Right atrium auricular region (tissue), 2 donors: ENCODE data around the gene NSUN6. TPM values are rescaled to one million over a fixed set of nuclear protein-coding genes. Genes with fewer than 3 reads are reported as not detected.
"Not testable (repeated sequence)": the region's sequence is repeated elsewhere in the genome, so short reads cannot be mapped to it uniquely, and the experiment has no call there.

Experiments used
- DNase-seq: peaks from one replicate; pipeline ENCODE4 v3.0.0-alpha.2; 2019; ENCODE audit warnings: low spot score
- H3K27ac ChIP-seq, 2 donors: fragments of 200-600 bp; sonication (generic); 1 replicate in 1 of 2; 2 replicates in 1 of 2; pipeline ENCODE4 v1.5.1; 2016 to 2019
- H3K27me3 ChIP-seq, 2 donors: fragments of 200-600 bp; sonication (generic); one replicate each; pipeline versions ENCODE4 v1.5.1 to v1.6.0; 2017 to 2019
- H3K36me3 ChIP-seq: fragments of 200-600 bp; sonication (generic); one replicate; pipeline ENCODE4 v1.5.1; 2016
- H3K4me1 ChIP-seq, 2 donors: fragments of 200-600 bp; sonication (generic); one replicate each; pipeline versions ENCODE4 v1.5.1 to v1.6.0; 2017 to 2019
- H3K4me3 ChIP-seq, 2 donors: fragments of 200-600 bp; sonication (generic); 1 replicate in 1 of 2; 2 replicates in 1 of 2; pipeline ENCODE4 v1.5.1; 2017 to 2019; ENCODE audit warnings: mild to moderate bottlenecking in 1 of 2, moderate library complexity in 1 of 2
- H3K9me3 ChIP-seq, 2 donors: fragments of 200-600 bp; sonication (generic); one replicate each; pipeline ENCODE4 v1.5.1; 2019
- CTCF ChIP-seq, 2 donors: fragments of 200-600 bp; sonication (generic); IDR thresholded peaks; one replicate each; pipeline ENCODE4 v1.5.1; 2019; ENCODE audit warnings: antibody characterized with exemption in 2 of 2
- total RNA-seq, 2 donors: library from RNA; depleted of rRNA; stranded (reverse); fragments of >200 nt; gene quantifications; one replicate each; pipeline ENCODE4 v1.1.0, GENCODE V29; 2016

The NSUN6 gene
- total RNA-seq, 2 donors from 2014 or later: 5.3 to 8.8 TPM

- Histone ChIP-seq H3K4me1 (no peaks in the 10 kb centered on the region), H3K27ac (no peak overlapping the region), H3K9me3 (no peaks in the 10 kb centered on the region), H3K27me3 (no peaks in the 10 kb centered on the region), H3K36me3 (peaks cover 12% of the 10 kb centered on the region), H3K4me3 (no peak overlapping the region)
- no peak for TF ChIP-seq CTCF (IDR thresholded peaks at IDR 0.05)
- DNase-seq: no peak
Observed at GRCh38 chr10:18576586-18576985, 74.8 kb downstream of the NSUN6 start.

DNA sequence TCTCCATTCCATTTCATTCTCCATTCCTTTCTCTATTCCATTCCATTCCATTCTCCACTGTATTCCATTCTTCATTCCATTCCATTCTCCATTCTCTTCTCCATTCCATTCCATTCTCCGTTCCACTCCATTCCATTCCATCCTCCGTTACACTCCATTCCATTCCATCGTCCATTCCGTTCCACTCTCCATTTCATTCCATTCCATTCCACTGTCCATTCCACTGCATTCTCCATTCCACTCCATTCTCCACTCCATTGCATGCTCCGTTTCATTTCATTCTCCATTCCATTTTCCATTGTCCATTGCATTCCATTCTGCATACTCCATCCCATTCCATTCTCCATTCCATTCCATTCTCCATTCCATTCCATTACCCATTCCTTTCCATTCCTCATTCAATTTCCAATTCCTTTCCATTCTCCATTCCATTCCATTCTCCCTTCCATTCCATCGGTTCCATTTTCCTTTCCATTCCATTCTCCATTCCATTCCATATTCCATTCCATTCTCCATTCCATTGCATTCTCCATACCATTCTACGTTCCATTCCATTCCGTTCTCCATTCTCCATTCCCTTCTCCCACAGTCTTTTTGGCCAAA lies 78.3 kb downstream of the NSUN6 start:
- Histone ChIP-seq H3K27ac (no peak overlapping the region), H3K36me3 (no peaks in the 10 kb centered on the region), H3K9me3 (no peaks in the 10 kb centered on the region), H3K27me3 (no peaks in the 10 kb centered on the region), H3K4me3 (no peak overlapping the region), H3K4me1 (no peaks in the 10 kb centered on the region)
- no peak for DNase-seq
- no peak for TF ChIP-seq CTCF (IDR thresholded peaks at IDR 0.05)

DNA sequence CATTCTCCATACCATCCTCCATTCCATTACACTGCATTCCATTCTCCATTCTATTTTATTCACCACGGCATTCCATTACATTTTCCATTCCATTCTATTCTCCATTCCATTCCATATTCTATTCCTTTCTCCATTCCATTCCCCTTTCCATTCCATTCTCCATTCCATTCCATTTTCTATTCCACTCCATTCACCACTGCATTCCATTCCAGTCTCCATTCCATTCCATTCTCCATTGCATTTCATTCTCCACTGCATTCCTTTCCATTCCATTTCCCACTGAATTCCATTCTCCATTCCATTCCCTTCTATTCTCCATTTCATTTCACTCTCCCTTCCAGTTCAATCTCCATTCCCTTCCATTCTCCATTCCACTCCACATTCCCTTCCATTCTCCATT lies 79.6 kb downstream of the NSUN6 start:
- Histone ChIP-seq H3K4me1 (no peaks in the 10 kb centered on the region), H3K4me3 (no peak overlapping the region), H3K36me3 (no peaks in the 10 kb centered on the region), H3K27ac (no peak overlapping the region), H3K27me3 (no peaks in the 10 kb centered on the region), H3K9me3 (no peaks in the 10 kb centered on the region)
- no peak for TF ChIP-seq CTCF (IDR thresholded peaks at IDR 0.05)
- DNase-seq: no peak

- no peaks in the 10 kb centered on the region for H3K4me1 ChIP-seq
- DNase-seq: no peak
- H3K27ac ChIP-seq: no peak overlapping the region
- H3K9me3 ChIP-seq: no peaks in the 10 kb centered on the region
- no peak overlapping the region for H3K4me3 ChIP-seq
- no peaks in the 10 kb centered on the region for H3K27me3 ChIP-seq
- TF ChIP-seq CTCF (IDR thresholded peaks at IDR 0.05): no peak
- H3K36me3 ChIP-seq: no peaks in the 10 kb centered on the region
Observed at GRCh38 chr10:18571076-18571475, 80.3 kb downstream of the NSUN6 start.

DNA sequence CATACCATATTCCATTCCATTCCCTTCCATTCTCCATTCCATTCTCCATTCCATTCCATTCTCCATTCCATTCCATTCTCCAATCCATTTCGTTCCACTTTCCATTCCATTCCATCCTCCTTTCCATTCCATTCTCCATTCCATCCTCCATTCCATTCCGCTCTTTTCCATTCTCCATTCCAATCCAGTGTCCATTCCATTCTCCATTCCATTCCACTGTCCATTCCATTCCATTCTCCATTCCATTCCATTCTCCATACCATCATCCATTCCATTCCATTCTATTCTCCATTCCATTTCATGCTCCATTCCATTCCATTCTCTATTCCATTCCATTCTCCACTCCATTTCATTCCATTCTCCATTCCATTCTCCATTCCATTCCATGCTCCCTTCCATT lies 81.0 kb downstream of the NSUN6 start:
- not testable (repeated sequence) for H3K9me3 ChIP-seq, H3K27me3 ChIP-seq, H3K4me1 ChIP-seq, H3K36me3 ChIP-seq, H3K27ac ChIP-seq, H3K4me3 ChIP-seq, DNase-seq

GRCh38 chr10:18567343-18567856 lies 84.0 kb downstream of the NSUN6 start:
- no peaks in the 10 kb centered on the region for H3K4me1 ChIP-seq
- H3K36me3 ChIP-seq: no peaks in the 10 kb centered on the region
- DNase-seq: no peak
- H3K27ac ChIP-seq: no peak overlapping the region
- no peaks in the 10 kb centered on the region for H3K9me3 ChIP-seq
- TF ChIP-seq CTCF (IDR thresholded peaks at IDR 0.05): no peak
- H3K27me3 ChIP-seq: no peaks in the 10 kb centered on the region
- H3K4me3 ChIP-seq: no peak overlapping the region
